GM19395 (cell line): ENCODE data around the gene LPAR3.

Source experiments
- ATAC-seq: cut with Tn5 transposase; IDR thresholded peaks from one replicate; pipeline ENCODE4 v1.9.1; 2021; ENCODE audit warnings: mild to moderate bottlenecking, moderate library complexity; ENCODE audit not compliant: unreplicated experiment

Gene LPAR3

GRCh38 chr1:84859866-84860265 is 33.1 kb downstream of the LPAR3 start:
- ATAC-seq = no peak

GRCh38 chr1:84857906-84858305 is 35.1 kb downstream of the LPAR3 start:
- no peak for ATAC-seq

GRCh38 chr1:84856726-84857270 is 36.2 kb downstream of the LPAR3 start:
- ATAC-seq = no peak

GRCh38 chr1:84855691-84856630 is 37.0 kb downstream of the LPAR3 start:
- no peak for ATAC-seq

GRCh38 chr1:84855168-84855567 is 37.8 kb downstream of the LPAR3 start:
- no peak for ATAC-seq

- peak; percentile 96 for ATAC-seq
Observed at GRCh38 chr1:84853741-84854721, 39.0 kb downstream of the LPAR3 start.

GRCh38 chr1:84851839-84852238 is 41.2 kb downstream of the LPAR3 start:
- ATAC-seq = no peak

GRCh38 chr1:84849357-84849975 is 43.5 kb downstream of the LPAR3 start:
- ATAC-seq = no peak

GRCh38 chr1:84847253-84848250 is 45.5 kb downstream of the LPAR3 start:
- no peak for ATAC-seq

GRCh38 chr1:84846387-84846786 is 46.6 kb downstream of the LPAR3 start:
- no peak for ATAC-seq

- no peak for ATAC-seq
Observed at GRCh38 chr1:84845357-84845756, 47.6 kb downstream of the LPAR3 start.

- no peak for ATAC-seq
Observed at GRCh38 chr1:84844094-84844493, 48.9 kb downstream of the LPAR3 start.

GRCh38 chr1:84842748-84843231 is 50.2 kb downstream of the LPAR3 start:
- ATAC-seq = no peak

GRCh38 chr1:84841971-84842370 is 51.0 kb downstream of the LPAR3 start:
- no peak for ATAC-seq

- no peak for ATAC-seq
Observed at GRCh38 chr1:84840346-84840745, 52.7 kb downstream of the LPAR3 start.

GRCh38 chr1:84839544-84839943 is 53.5 kb downstream of the LPAR3 start:
- no peak for ATAC-seq

GRCh38 chr1:84836145-84836544 is 56.9 kb downstream of the LPAR3 start:
- ATAC-seq = no peak

- no peak for ATAC-seq
Observed at GRCh38 chr1:84835169-84835568, 57.8 kb downstream of the LPAR3 start.

GRCh38 chr1:84834419-84835064 is 58.5 kb downstream of the LPAR3 start:
- no peak for ATAC-seq
